ENCODE data around the gene TSFM. TPM values are rescaled to one million over a fixed set of nuclear protein-coding genes. Genes with fewer than 3 reads are reported as not detected.

Gene TSFM
- 10 to 100 TPM; 37.7 to 39.9 TPM for total RNA-seq
- polyA plus RNA-seq (2013, experiment 1 of 2): 23.3 TPM
- 23.8 TPM for polyA plus RNA-seq (2013, experiment 2 of 2)
- long read RNA-seq, experiment 1, transcript TSFM-204 (6 exons, 2,192 nt): major isoform, 12 of 25 reads
- long read RNA-seq, experiment 1, partial matches to known transcripts: 7 of 25 reads
- long read RNA-seq, experiment 1, other reads (novel, unspliced or antisense): 4 of 25 reads
- long read RNA-seq, experiment 2, transcript TSFM-204 (6 exons, 2,192 nt): major isoform, 23 of 35 reads
- long read RNA-seq, experiment 2, partial matches to known transcripts: 2 of 35 reads
- long read RNA-seq, experiment 2, other reads (novel, unspliced or antisense): 5 of 35 reads
- long read RNA-seq, experiment 3, transcript TSFM-204 (6 exons, 2,192 nt): major isoform, 88 of 118 reads
- long read RNA-seq, experiment 3, transcript TSFM-208 (6 exons, 651 nt): minor isoform, 6 of 118 reads
- long read RNA-seq, experiment 3, partial matches to known transcripts: 0 of 118 reads
- long read RNA-seq, experiment 3, other reads (novel, unspliced or antisense): 18 of 118 reads
- long read RNA-seq, experiment 4, transcript TSFM-204 (6 exons, 2,192 nt): major isoform, 113 of 141 reads
- long read RNA-seq, experiment 4, partial matches to known transcripts: 6 of 141 reads
- long read RNA-seq, experiment 4, other reads (novel, unspliced or antisense): 14 of 141 reads

- Mint-ChIP-seq H3K4me3 (peak within 1 kb of the TSS; percentile 100), H3K36me3 (ENCODE audit: low read depth) (peaks cover 22% of the 10 kb centered on the region), H3K4me1 (peaks cover 4% of the 10 kb centered on the region), H3K27me3 (ENCODE audit: insufficient read depth) (no peaks in the 10 kb centered on the region), H3K27ac (peak within 1 kb of the TSS; percentile 94), H3K9me3 (no peaks in the 10 kb centered on the region)
- Histone ChIP-seq H3K27ac (ENCODE audit: low read depth, low read length) (peak within 1 kb of the TSS; percentile 51), H3K9ac (ENCODE audit: extremely low read depth, low read length, poor library complexity, severe bottlenecking) (peak within 1 kb of the TSS; percentile 76), H3K27me3 (ENCODE audit: control insufficient read depth, insufficient read depth, low read length, poor library complexity, severe bottlenecking) (no peaks in the 10 kb centered on the region), H3K4me3 (ENCODE audit: low read length) (peak within 1 kb of the TSS; percentile 97), H3K9me3 (ENCODE audit: control insufficient read depth, low read length) (no peaks in the 10 kb centered on the region), H3K4me1 (ENCODE audit: control insufficient read depth, insufficient read depth, low read length) (no peaks in the 10 kb centered on the region), H3K36me3 (ENCODE audit: control insufficient read depth, insufficient read depth, low read length) (peaks cover 32% of the 10 kb centered on the region)
- peak; percentile 97 for TF ChIP-seq CTCF (conservative IDR thresholded peaks at IDR 0.05)
- peak; percentile 99 for DNase-seq
- WGBS, 2 experiments (ENCODE audit: insufficient coverage in 1 of 2, insufficient read length in 1 of 2): 2 to 3% methylated on average over 42 to 45 of the region's 45 CpGs
Observed at GRCh38 chr12:57782608-57783465, at the start of gene TSFM. TSFM (plus strand) TSS chr12:57782787; CDS start chr12:57782802, 15 bp downstream.

- no peak for DNase-seq
- TF ChIP-seq CTCF (conservative IDR thresholded peaks at IDR 0.05): no peak
- Mint-ChIP-seq H3K9me3 (no peaks in the 10 kb centered on the region), H3K4me3 (no peak overlapping the region), H3K4me1 (peaks cover 7% of the 10 kb centered on the region), H3K36me3 (ENCODE audit: low read depth) (no peaks in the 10 kb centered on the region), H3K27me3 (ENCODE audit: insufficient read depth) (peaks cover 94% of the 10 kb centered on the region), H3K27ac (no peak overlapping the region)
- no peak overlapping the region for H3K9ac ChIP-seq (ENCODE audit: extremely low read depth, low read length, poor library complexity, severe bottlenecking)
- H3K27me3 ChIP-seq (ENCODE audit: control insufficient read depth, insufficient read depth, low read length, poor library complexity, severe bottlenecking): peaks cover 100% of the 10 kb centered on the region
- WGBS, 2 experiments (ENCODE audit: insufficient coverage in 1 of 2, insufficient read length in 1 of 2): 80 to 100% methylated on average over 2 to 6 of the region's 6 CpGs
- no peaks in the 10 kb centered on the region for H3K4me1 ChIP-seq (ENCODE audit: control insufficient read depth, insufficient read depth, low read length)
- H3K9me3 ChIP-seq (ENCODE audit: control insufficient read depth, low read length): no peaks in the 10 kb centered on the region
- H3K4me3 ChIP-seq (ENCODE audit: low read length): no peak overlapping the region
- H3K36me3 ChIP-seq (ENCODE audit: control insufficient read depth, insufficient read depth, low read length): no peaks in the 10 kb centered on the region
- no peak overlapping the region for H3K27ac ChIP-seq (ENCODE audit: low read depth, low read length)
Observed at GRCh38 chr12:57733928-57734327, 48.7 kb upstream of the TSFM start.

DNA sequence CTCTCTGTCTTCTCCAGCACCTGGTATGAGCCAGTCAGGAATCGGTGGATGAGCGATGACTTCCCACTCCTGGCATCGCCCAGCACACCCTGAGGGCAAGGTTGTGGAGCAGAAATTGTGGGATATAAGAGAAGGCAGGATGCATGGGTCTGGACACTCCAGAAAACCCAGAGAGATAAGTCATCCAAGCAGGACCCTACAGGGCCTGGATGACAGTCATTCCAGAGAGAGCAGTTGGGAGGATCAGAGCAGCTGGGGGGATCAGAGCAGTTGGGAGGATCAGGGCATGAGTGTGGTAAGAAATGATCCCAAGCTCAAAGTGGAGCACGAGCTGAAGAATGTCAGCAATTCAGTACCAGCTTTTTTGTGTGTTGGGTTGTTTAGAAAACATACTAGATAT lies 48.0 kb upstream of the TSFM start:
- no peak overlapping the region for H3K9ac ChIP-seq (ENCODE audit: extremely low read depth, low read length, poor library complexity, severe bottlenecking)
- H3K4me1 ChIP-seq (ENCODE audit: control insufficient read depth, insufficient read depth, low read length): no peaks in the 10 kb centered on the region
- TF ChIP-seq CTCF (conservative IDR thresholded peaks at IDR 0.05): no peak
- 80 to 85% methylated on average over 4 of the region's 4 CpGs for WGBS, 2 experiments (ENCODE audit: insufficient coverage in 1 of 2, insufficient read length in 1 of 2)
- H3K27me3 ChIP-seq (ENCODE audit: control insufficient read depth, insufficient read depth, low read length, poor library complexity, severe bottlenecking): peaks cover 100% of the 10 kb centered on the region
- H3K4me3 ChIP-seq (ENCODE audit: low read length): no peak overlapping the region
- no peaks in the 10 kb centered on the region for H3K36me3 ChIP-seq (ENCODE audit: control insufficient read depth, insufficient read depth, low read length)
- H3K9me3 ChIP-seq (ENCODE audit: control insufficient read depth, low read length): no peaks in the 10 kb centered on the region
- Mint-ChIP-seq H3K27me3 (ENCODE audit: insufficient read depth) (peaks cover 94% of the 10 kb centered on the region), H3K4me1 (peaks cover 8% of the 10 kb centered on the region), H3K27ac (no peak overlapping the region), H3K4me3 (no peak overlapping the region), H3K9me3 (no peaks in the 10 kb centered on the region), H3K36me3 (ENCODE audit: low read depth) (no peaks in the 10 kb centered on the region)
- no peak for DNase-seq
- H3K27ac ChIP-seq (ENCODE audit: low read depth, low read length): no peak overlapping the region

Data from endodermal cell (in vitro differentiated cells).